Testis (tissue), 2 donors: Measurements from ENCODE around the gene C9orf50.

Source experiments
- CTCF ChIP-seq, 3 experiments: fragments of 450-650 bp in 2 of 3; fragments of 200-600 bp in 1 of 3; sonication (generic) in 1 of 3; IDR thresholded peaks; one replicate each; pipeline ENCODE4 v1.5.1; 2016 to 2019; ENCODE audit warnings: antibody characterized with exemption in 3 of 3, mild to moderate bottlenecking in 2 of 3, moderate library complexity in 1 of 3
- POLR2A ChIP-seq: fragments of 450-650 bp; IDR thresholded peaks from one replicate; pipeline ENCODE4 v1.6.1; 2017; ENCODE audit warnings: antibody characterized with exemption, mild to moderate bottlenecking, moderate library complexity

- no peak for TF ChIP-seq CTCF (IDR thresholded peaks at IDR 0.05)
- TF ChIP-seq POLR2A, result no peak
Measured at GRCh38 chr9:129639756-129640085, 18.8 kb upstream of the C9orf50 start.
